Mesenchymal stem cell (in vitro differentiated cells and primary cell): ENCODE data around the gene PZP.

ENCODE experiments used
- DNase-seq: peaks from one replicate; pipeline ENCODE4 v3.0.0-alpha.2; 2013
- H2AFZ ChIP-seq: one replicate; pipeline ENCODE4 v1.6.1; 2013; ENCODE audit warnings: low read depth, mild to moderate bottlenecking, control low read depth, inconsistent platforms, low read length, moderate library complexity
- H2AK5ac ChIP-seq: 2 replicates; pipeline ENCODE4 v1.6.1; 2013; ENCODE audit warnings: low read length, moderate library complexity, mild to moderate bottlenecking, inconsistent platforms; ENCODE audit not compliant: severe bottlenecking
- H2BK120ac ChIP-seq: one replicate; pipeline ENCODE4 v1.6.1; 2013; ENCODE audit warnings: low read depth, mild to moderate bottlenecking, inconsistent platforms, low read length, moderate library complexity
- H2BK12ac ChIP-seq, 2 experiments: one replicate each; pipeline ENCODE4 v1.6.1; 2013; ENCODE audit warnings: inconsistent platforms in 2 of 2, low read length in 2 of 2, mild to moderate bottlenecking in 2 of 2, moderate library complexity in 2 of 2, control low read depth in 1 of 2
- H2BK15ac ChIP-seq: one replicate; pipeline ENCODE4 v1.6.1; 2013; ENCODE audit warnings: mild to moderate bottlenecking, low read depth, inconsistent platforms; ENCODE audit not compliant: poor library complexity, severe bottlenecking
- H2BK5ac ChIP-seq: 2 replicates; pipeline ENCODE4 v1.6.1; 2013; ENCODE audit warnings: low read depth, mild to moderate bottlenecking, low read length, control low read depth, inconsistent platforms; ENCODE audit not compliant: poor library complexity, severe bottlenecking
- H3K14ac ChIP-seq, 2 experiments: one replicate each; pipeline ENCODE4 v1.6.1; 2013; ENCODE audit warnings: inconsistent platforms in 2 of 2, low read length in 2 of 2, control low read depth in 1 of 2, mild to moderate bottlenecking in 1 of 2, moderate library complexity in 1 of 2
- H3K18ac ChIP-seq, 2 experiments: one replicate each; pipeline ENCODE4 v1.6.1; 2013; ENCODE audit warnings: inconsistent platforms in 2 of 2, low read length in 2 of 2, control low read depth in 1 of 2, low read depth in 1 of 2, mild to moderate bottlenecking in 1 of 2
- H3K23ac ChIP-seq, 2 experiments: one replicate each; pipeline ENCODE4 v1.6.1; 2013; ENCODE audit warnings: inconsistent platforms in 2 of 2, low read length in 2 of 2, mild to moderate bottlenecking in 2 of 2, moderate library complexity in 2 of 2, control low read depth in 1 of 2
- H3K27ac ChIP-seq: 2 replicates; pipeline ENCODE4 v1.5.1; 2013; ENCODE audit warnings: mild to moderate bottlenecking, moderate library complexity, low read length, control low read depth, inconsistent platforms; ENCODE audit not compliant: poor library complexity, severe bottlenecking
- H3K27me3 ChIP-seq, 2 experiments: 2 replicates each; pipeline versions ENCODE4 v1.6.1 to v1.7.0; 2013; ENCODE audit warnings: low read length in 2 of 2, mild to moderate bottlenecking in 2 of 2, moderate library complexity in 2 of 2, control low read depth in 1 of 2, inconsistent platforms in 1 of 2; ENCODE audit not compliant: control insufficient read depth in 1 of 2, insufficient read depth in 1 of 2
- H3K36me3 ChIP-seq, 2 experiments: 2 replicates each; pipeline versions ENCODE4 v1.6.1 to v1.7.0; 2013; ENCODE audit warnings: low read length in 2 of 2, control low read depth in 1 of 2, inconsistent platforms in 1 of 2, low read depth in 1 of 2, mild to moderate bottlenecking in 1 of 2; ENCODE audit not compliant: insufficient read depth in 2 of 2, control insufficient read depth in 1 of 2
- H3K4ac ChIP-seq, 2 experiments: one replicate each; pipeline ENCODE4 v1.6.1; 2013; ENCODE audit warnings: inconsistent platforms in 2 of 2, low read length in 2 of 2, mild to moderate bottlenecking in 2 of 2, moderate library complexity in 2 of 2, control low read depth in 1 of 2, low read depth in 1 of 2
- H3K4me1 ChIP-seq: 2 replicates; pipeline ENCODE4 v1.6.1; 2013; ENCODE audit warnings: low read depth, low read length, control low read depth; ENCODE audit not compliant: control insufficient read depth, insufficient read depth
- H3K4me2 ChIP-seq: 2 replicates; pipeline ENCODE4 v1.6.1; 2013; ENCODE audit warnings: low read length, mild to moderate bottlenecking, inconsistent platforms; ENCODE audit not compliant: poor library complexity, severe bottlenecking
- H3K4me3 ChIP-seq, 2 experiments: 2 replicates each; pipeline versions ENCODE4 v1.5.1 to v1.7.0; 2013; ENCODE audit warnings: low read length in 2 of 2, mild to moderate bottlenecking in 2 of 2, control low read depth in 1 of 2, low read depth in 1 of 2; ENCODE audit not compliant: insufficient read depth in 1 of 2
- H3K79me1 ChIP-seq: replicated peaks from 2 replicates; pipeline ENCODE4 v1.6.1; 2013; ENCODE audit warnings: mild to moderate bottlenecking, control low read depth, low read length, inconsistent platforms; ENCODE audit not compliant: poor library complexity, severe bottlenecking
- H3K9ac ChIP-seq: 2 replicates; pipeline ENCODE4 v1.7.0; 2013; ENCODE audit warnings: mild to moderate bottlenecking, low read length, moderate library complexity
- H3K9me3 ChIP-seq: 2 replicates; pipeline ENCODE4 v1.7.0; 2013; ENCODE audit warnings: mild to moderate bottlenecking, low read length; ENCODE audit not compliant: control insufficient read depth
- H4K8ac ChIP-seq: one replicate; pipeline ENCODE4 v1.6.1; 2013; ENCODE audit warnings: inconsistent platforms, mild to moderate bottlenecking, low read length, moderate library complexity
- H4K91ac ChIP-seq: one replicate; pipeline ENCODE4 v1.6.1; 2013; ENCODE audit warnings: mild to moderate bottlenecking, low read length, inconsistent platforms
- WGBS: methylation state at CpG from one replicate; pipeline ENCODE4 v1.1.7; 2013; ENCODE audit warnings: mixed read lengths; 5-methylcytosine and 5-hydroxymethylcytosine counted together

Gene PZP

GRCh38 chr12:9211687-9212086 lies 3.5 kb upstream of the PZP start:
- H3K79me1 ChIP-seq = no peaks in the 10 kb centered on the region
- no peak overlapping the region for H4K91ac ChIP-seq
- H3K4ac ChIP-seq = no peak overlapping the region
- no peak for DNase-seq
- no peak overlapping the region for H3K4me3 ChIP-seq
- H2BK12ac ChIP-seq = no peak overlapping the region
- H3K27ac ChIP-seq = no peak overlapping the region
- peaks cover 0 to 3% of the 10 kb centered on the region in 2 experiments for H3K27me3 ChIP-seq
- no peak overlapping the region for H3K18ac ChIP-seq
- no peaks in the 10 kb centered on the region for H3K9me3 ChIP-seq
- H3K9ac ChIP-seq = no peak overlapping the region
- no peak overlapping the region for H4K8ac ChIP-seq
- H2AFZ ChIP-seq = no peak overlapping the region
- no peak overlapping the region for H3K4me2 ChIP-seq
- 79% methylated on average over 1 of the region's 1 CpG for WGBS
- no peaks in the 10 kb centered on the region for H3K36me3 ChIP-seq
- no peaks in the 10 kb centered on the region for H3K4me1 ChIP-seq
- no peak overlapping the region for H3K23ac ChIP-seq
- no peak overlapping the region for H2BK5ac ChIP-seq
- H2AK5ac ChIP-seq = no peak overlapping the region
- no peak overlapping the region for H2BK120ac ChIP-seq
- no peak overlapping the region for H3K14ac ChIP-seq
- no peak overlapping the region for H2BK15ac ChIP-seq

- no peak overlapping the region for H3K18ac ChIP-seq
- H3K4me3 ChIP-seq = no peak overlapping the region
- no peaks in the 10 kb centered on the region for H3K4me1 ChIP-seq
- H2BK15ac ChIP-seq = no peak overlapping the region
- H3K27ac ChIP-seq = no peak overlapping the region
- H4K91ac ChIP-seq = no peak overlapping the region
- H4K8ac ChIP-seq = no peak overlapping the region
- no peak overlapping the region for H3K23ac ChIP-seq
- H3K9ac ChIP-seq = no peak overlapping the region
- no peak overlapping the region for H3K4ac ChIP-seq
- no peak for DNase-seq
- 79% methylated on average over 3 of the region's 3 CpGs for WGBS
- H3K4me2 ChIP-seq = no peak overlapping the region
- peaks cover 0 to 3% of the 10 kb centered on the region in 2 experiments for H3K27me3 ChIP-seq
- H2BK5ac ChIP-seq = no peak overlapping the region
- no peak overlapping the region for H2BK12ac ChIP-seq
- H2AFZ ChIP-seq = no peak overlapping the region
- no peaks in the 10 kb centered on the region for H3K36me3 ChIP-seq
- H2AK5ac ChIP-seq = no peak overlapping the region
- H3K79me1 ChIP-seq = no peaks in the 10 kb centered on the region
- no peak overlapping the region for H2BK120ac ChIP-seq
- no peak overlapping the region for H3K14ac ChIP-seq
- H3K9me3 ChIP-seq = no peaks in the 10 kb centered on the region
Observed at GRCh38 chr12:9204380-9204779, 3.8 kb downstream of the PZP start.

- Histone ChIP-seq H3K9me3 (no peaks in the 10 kb centered on the region), H3K9ac (no peak overlapping the region), H2AFZ (no peak overlapping the region), H3K4me3 (no peak overlapping the region), H2BK12ac (no peak overlapping the region), H2AK5ac (no peak overlapping the region), H3K23ac (no peak overlapping the region), H3K36me3 (no peaks in the 10 kb centered on the region), H4K8ac (no peak overlapping the region), H3K27ac (no peak overlapping the region), H3K4ac (no peak overlapping the region), H3K79me1 (no peaks in the 10 kb centered on the region), H3K14ac (no peak overlapping the region), H3K27me3 (no peaks in the 10 kb centered on the region), H2BK15ac (no peak overlapping the region), H2BK120ac (peak overlapping the region; percentile 34), H3K18ac (no peak overlapping the region), H4K91ac (no peak overlapping the region), H3K4me2 (no peak overlapping the region), H2BK5ac (no peak overlapping the region), H3K4me1 (no peaks in the 10 kb centered on the region)
- no peak for DNase-seq
Observed at GRCh38 chr12:9198012-9198411, 10.2 kb downstream of the PZP start.

- Histone ChIP-seq H3K4ac (no peak overlapping the region), H3K23ac (no peak overlapping the region), H3K4me3 (peak overlapping the region in 1 of 2 experiments; percentile 7), H4K8ac (no peak overlapping the region), H4K91ac (peak overlapping the region; percentile 3), H3K4me2 (no peak overlapping the region), H3K4me1 (no peaks in the 10 kb centered on the region), H3K14ac (peak overlapping the region in 1 of 2 experiments; percentile 87), H3K18ac (no peak overlapping the region), H2BK12ac (no peak overlapping the region), H3K9me3 (no peaks in the 10 kb centered on the region), H3K9ac (no peak overlapping the region), H2BK5ac (no peak overlapping the region), H2AFZ (no peak overlapping the region), H2BK15ac (no peak overlapping the region), H3K27me3 (no peaks in the 10 kb centered on the region), H2BK120ac (no peak overlapping the region), H3K27ac (no peak overlapping the region), H3K79me1 (no peaks in the 10 kb centered on the region), H3K36me3 (no peaks in the 10 kb centered on the region), H2AK5ac (no peak overlapping the region)
- WGBS = 87% methylated on average over 3 of the region's 3 CpGs
- DNase-seq = no peak
Observed at GRCh38 chr12:9184276-9184675, 23.9 kb downstream of the PZP start.
